ENCODE results near the gene LRP11.

LRP11 gene

DNA sequence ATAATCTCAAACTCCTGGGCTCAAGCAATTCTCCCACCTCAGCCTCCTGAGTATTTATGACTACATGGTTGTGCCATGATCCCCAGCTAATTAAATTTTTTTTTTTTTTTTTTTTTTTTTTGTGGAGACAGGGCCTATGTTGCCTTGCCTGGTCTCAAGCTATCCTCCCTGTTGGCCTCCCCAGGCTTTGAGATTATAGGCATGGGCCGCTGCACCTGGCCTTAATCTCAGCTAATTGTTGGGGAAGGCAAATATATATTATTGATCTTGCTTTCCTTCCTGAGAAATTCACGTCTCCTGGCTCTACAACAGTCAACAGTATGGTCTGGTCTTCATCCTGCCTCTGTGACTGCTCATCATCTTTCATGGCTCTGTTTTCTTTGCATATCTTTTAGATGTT lies 94.5 kb downstream of the LRP11 start:
- Histone ChIP-seq H3K36me3 (replicated peaks; ENCODE audit: insufficient read depth, low read length) (no peaks in the 10 kb centered on the region), H3K4me2 (ENCODE audit: low read depth, low read length) (no peak overlapping the region), H4K20me1 (ENCODE audit: insufficient read depth, low read length) (no peaks in the 10 kb centered on the region), H3K4me3 (ENCODE audit: low read length) (no peak overlapping the region), H3K27ac (ENCODE audit: low read length) (no peak overlapping the region), H3F3A (ENCODE audit: insufficient read depth, low read length) (no peaks in the 10 kb centered on the region), H3K9me3 (replicated peaks; ENCODE audit: insufficient read depth, low read length) (no peaks in the 10 kb centered on the region), H3K27me3 (replicated peaks; ENCODE audit: insufficient read depth, low read length) (no peaks in the 10 kb centered on the region), H3K9me2 (replicated peaks; ENCODE audit: insufficient read depth, low read length) (no peaks in the 10 kb centered on the region), H3K79me2 (ENCODE audit: low read length) (no peaks in the 10 kb centered on the region), H2AFZ (ENCODE audit: low read length) (no peak overlapping the region), H3K4me1 (ENCODE audit: low read length) (no peaks in the 10 kb centered on the region), H3K9ac (ENCODE audit: low read length) (no peak overlapping the region)
- DNase-seq, result no peak
- TF ChIP-seq EZH2 (optimal IDR thresholded peaks at IDR 0.05; ENCODE audit: low read depth, low read length) (no peak), EZH2phosphoT487 (IDR thresholded peaks at IDR 0.05; ENCODE audit: low read length) (no peak)
- TF ChIP-seq, protein P1, sequence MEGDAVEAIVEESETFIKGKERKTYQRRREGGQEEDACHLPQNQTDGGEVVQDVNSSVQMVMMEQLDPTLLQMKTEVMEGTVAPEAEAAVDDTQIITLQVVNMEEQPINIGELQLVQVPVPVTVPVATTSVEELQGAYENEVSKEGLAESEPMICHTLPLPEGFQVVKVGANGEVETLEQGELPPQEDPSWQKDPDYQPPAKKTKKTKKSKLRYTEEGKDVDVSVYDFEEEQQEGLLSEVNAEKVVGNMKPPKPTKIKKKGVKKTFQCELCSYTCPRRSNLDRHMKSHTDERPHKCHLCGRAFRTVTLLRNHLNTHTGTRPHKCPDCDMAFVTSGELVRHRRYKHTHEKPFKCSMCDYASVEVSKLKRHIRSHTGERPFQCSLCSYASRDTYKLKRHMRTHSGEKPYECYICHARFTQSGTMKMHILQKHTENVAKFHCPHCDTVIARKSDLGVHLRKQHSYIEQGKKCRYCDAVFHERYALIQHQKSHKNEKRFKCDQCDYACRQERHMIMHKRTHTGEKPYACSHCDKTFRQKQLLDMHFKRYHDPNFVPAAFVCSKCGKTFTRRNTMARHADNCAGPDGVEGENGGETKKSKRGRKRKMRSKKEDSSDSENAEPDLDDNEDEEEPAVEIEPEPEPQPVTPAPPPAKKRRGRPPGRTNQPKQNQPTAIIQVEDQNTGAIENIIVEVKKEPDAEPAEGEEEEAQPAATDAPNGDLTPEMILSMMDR (IDR thresholded peaks at IDR 0.05; ENCODE audit: low read length), result no peak

Measured in MM.1S (cell line).